GM19463 (cell line): ENCODE results near the gene ABCE1.
"Not testable (repeated sequence)": the region's sequence is repeated elsewhere in the genome, so short reads cannot be mapped to it uniquely, and the experiment has no call there.

Experiments
- ATAC-seq: cut with Tn5 transposase; IDR thresholded peaks from one replicate; pipeline ENCODE4 v1.9.1; 2021; ENCODE audit warnings: mild to moderate bottlenecking, moderate library complexity; ENCODE audit not compliant: unreplicated experiment

ABCE1 gene

GRCh38 chr4:145101091-145101490, 3.0 kb downstream of the ABCE1 start:
- no peak for ATAC-seq

GRCh38 chr4:145102619-145103018, 4.5 kb downstream of the ABCE1 start:
- no peak for ATAC-seq

- ATAC-seq: no peak
Measured at GRCh38 chr4:145103496-145103895, 5.4 kb downstream of the ABCE1 start.

GRCh38 chr4:145107126-145107525, 9.0 kb downstream of the ABCE1 start:
- ATAC-seq: no peak

- no peak for ATAC-seq
Measured at GRCh38 chr4:145108128-145108527, 10.0 kb downstream of the ABCE1 start.

GRCh38 chr4:145125396-145125795, 27.3 kb downstream of the ABCE1 start:
- no peak for ATAC-seq

GRCh38 chr4:145130130-145130529, 32.0 kb downstream of the ABCE1 start:
- ATAC-seq: no peak

GRCh38 chr4:145130788-145131399, 32.8 kb downstream of the ABCE1 start:
- ATAC-seq: no peak

- no peak for ATAC-seq
Measured at GRCh38 chr4:145131848-145132247, 33.7 kb downstream of the ABCE1 start.

- ATAC-seq: peak; percentile 78
Measured at GRCh38 chr4:145132511-145133098, 34.5 kb downstream of the ABCE1 start.

- not testable (repeated sequence) for ATAC-seq
Measured at GRCh38 chr4:145136219-145136618, 38.1 kb downstream of the ABCE1 start.

GRCh38 chr4:145148980-145149379, 50.9 kb downstream of the ABCE1 start:
- no peak for ATAC-seq

- no peak for ATAC-seq
Measured at GRCh38 chr4:145153181-145153903, 55.2 kb downstream of the ABCE1 start.

- peak; percentile 40 for ATAC-seq
Measured at GRCh38 chr4:145153904-145154298, 55.8 kb downstream of the ABCE1 start.

- peak; percentile 76 for ATAC-seq
Measured at GRCh38 chr4:145154573-145154972, 56.5 kb downstream of the ABCE1 start.

- no peak for ATAC-seq
Measured at GRCh38 chr4:145155268-145155870, 57.3 kb downstream of the ABCE1 start.

GRCh38 chr4:145156986-145157385, 58.9 kb downstream of the ABCE1 start:
- no peak for ATAC-seq

- ATAC-seq: no peak
Measured at GRCh38 chr4:145161549-145161948, 63.4 kb downstream of the ABCE1 start.

- ATAC-seq: no peak
Measured at GRCh38 chr4:145167887-145168286, 69.8 kb downstream of the ABCE1 start.

GRCh38 chr4:145168581-145169187, 70.6 kb downstream of the ABCE1 start:
- ATAC-seq: no peak

GRCh38 chr4:145170223-145170622, 72.1 kb downstream of the ABCE1 start:
- no peak for ATAC-seq
